HG02852 (cell line): ENCODE measurements around the gene NFKBIL1.
A peak's percentile ranks its signal among the peaks of the same experiment; 100 is the strongest.
"Not testable (repeated sequence)": the region's sequence is repeated elsewhere in the genome, so short reads cannot be mapped to it uniquely, and the experiment has no call there.

ENCODE experiments used
- ATAC-seq: cut with Tn5 transposase; IDR thresholded peaks from one replicate; pipeline ENCODE4 v1.9.1; 2021; ENCODE audit warnings: mild to moderate bottlenecking, moderate library complexity; ENCODE audit not compliant: unreplicated experiment

NFKBIL1 gene, protein sequence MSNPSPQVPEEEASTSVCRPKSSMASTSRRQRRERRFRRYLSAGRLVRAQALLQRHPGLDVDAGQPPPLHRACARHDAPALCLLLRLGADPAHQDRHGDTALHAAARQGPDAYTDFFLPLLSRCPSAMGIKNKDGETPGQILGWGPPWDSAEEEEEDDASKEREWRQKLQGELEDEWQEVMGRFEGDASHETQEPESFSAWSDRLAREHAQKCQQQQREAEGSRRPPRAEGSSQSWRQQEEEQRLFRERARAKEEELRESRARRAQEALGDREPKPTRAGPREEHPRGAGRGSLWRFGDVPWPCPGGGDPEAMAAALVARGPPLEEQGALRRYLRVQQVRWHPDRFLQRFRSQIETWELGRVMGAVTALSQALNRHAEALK

DNA sequence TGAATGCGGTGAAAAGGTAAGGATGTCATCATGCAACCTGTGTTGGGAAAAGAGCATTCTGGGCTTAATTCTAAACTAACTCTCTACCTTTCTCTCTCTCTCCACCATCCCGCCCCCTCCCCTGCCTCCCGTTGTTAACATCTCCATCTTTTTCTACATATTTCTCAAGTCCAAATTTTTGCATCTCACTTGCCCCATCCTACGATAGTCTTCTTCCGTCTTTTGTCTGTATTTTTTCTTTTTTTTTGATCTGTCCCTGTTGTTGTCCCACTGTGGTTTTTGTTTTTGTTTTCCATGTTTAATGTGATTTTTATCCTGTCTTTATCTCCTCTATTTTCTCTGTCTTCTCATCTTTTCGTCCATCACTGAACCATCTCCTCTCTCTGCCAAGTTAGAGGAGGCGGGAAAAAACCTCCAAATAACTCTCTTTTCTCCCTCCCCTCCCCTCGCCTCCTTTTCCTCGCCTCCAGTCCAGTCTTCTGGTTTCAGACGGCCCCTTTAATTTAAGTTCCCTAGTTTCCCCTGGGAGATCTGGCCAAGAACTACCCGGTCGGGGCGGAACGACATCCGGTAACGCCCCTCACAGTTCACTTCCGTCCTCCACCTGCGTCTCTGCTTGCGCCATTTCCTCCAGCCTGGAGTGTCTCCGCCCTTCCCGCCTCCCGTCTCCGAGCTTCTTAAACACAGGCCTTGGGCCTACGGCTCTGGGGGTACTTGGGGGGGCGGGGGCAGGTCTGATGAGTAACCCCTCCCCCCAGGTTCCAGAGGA is at the start of gene NFKBIL1:
NFKBIL1 (plus strand) TSS at position 651 of the 769 bp plus-strand sequence; CDS start at position 738, 87 bp downstream.
- ATAC-seq: peak; percentile 74

- no peak for ATAC-seq
Observed at GRCh38 chr6:31498748-31499147, 48.7 kb upstream of the NFKBIL1 start.

- not testable (repeated sequence) for ATAC-seq
Observed at GRCh38 chr6:31499648-31500047, 47.8 kb upstream of the NFKBIL1 start.

DNA sequence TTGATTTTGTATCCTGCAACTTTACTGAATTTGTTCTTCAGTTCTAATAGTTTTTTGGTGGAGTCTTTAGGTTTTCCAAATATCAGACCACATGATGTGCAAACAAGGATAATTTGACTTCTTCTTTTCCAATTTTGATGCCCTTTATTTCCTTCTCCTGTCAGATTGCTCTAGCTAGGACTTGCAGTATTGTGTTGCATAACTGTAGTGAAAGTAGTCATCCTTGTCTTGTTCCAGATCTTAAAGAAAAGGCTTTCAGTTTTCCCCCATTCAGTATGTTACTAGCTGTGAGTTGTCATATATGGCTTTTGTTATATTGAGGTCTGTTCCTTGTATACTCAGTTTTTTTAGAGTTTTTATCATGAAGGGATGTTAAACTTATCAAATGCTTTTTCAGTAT is 44.8 kb upstream of the NFKBIL1 start:
- no peak for ATAC-seq

DNA sequence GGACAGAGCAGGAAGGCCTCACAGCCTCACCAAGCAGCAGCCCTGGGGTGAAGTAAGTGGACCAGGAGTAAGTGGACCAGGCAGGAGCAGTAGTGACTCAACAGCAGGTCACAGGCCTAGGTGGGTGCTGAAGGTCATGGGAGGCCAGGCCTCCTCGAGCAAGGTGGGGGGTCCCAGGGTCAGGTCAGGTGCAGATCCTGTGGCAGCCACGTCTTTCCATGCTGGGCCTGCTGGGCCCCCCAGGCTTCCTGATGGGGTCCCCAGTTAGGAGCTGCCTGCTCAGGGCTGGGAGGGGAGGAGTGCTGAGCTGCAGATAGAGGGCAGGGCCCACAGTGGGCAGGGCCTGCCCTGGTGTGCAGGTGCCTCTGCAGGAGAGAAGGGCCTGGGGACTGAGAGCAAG is 38.4 kb upstream of the NFKBIL1 start:
- ATAC-seq: not testable (repeated sequence)

GRCh38 chr6:31510007-31510406 is 37.4 kb upstream of the NFKBIL1 start:
- no peak for ATAC-seq

DNA sequence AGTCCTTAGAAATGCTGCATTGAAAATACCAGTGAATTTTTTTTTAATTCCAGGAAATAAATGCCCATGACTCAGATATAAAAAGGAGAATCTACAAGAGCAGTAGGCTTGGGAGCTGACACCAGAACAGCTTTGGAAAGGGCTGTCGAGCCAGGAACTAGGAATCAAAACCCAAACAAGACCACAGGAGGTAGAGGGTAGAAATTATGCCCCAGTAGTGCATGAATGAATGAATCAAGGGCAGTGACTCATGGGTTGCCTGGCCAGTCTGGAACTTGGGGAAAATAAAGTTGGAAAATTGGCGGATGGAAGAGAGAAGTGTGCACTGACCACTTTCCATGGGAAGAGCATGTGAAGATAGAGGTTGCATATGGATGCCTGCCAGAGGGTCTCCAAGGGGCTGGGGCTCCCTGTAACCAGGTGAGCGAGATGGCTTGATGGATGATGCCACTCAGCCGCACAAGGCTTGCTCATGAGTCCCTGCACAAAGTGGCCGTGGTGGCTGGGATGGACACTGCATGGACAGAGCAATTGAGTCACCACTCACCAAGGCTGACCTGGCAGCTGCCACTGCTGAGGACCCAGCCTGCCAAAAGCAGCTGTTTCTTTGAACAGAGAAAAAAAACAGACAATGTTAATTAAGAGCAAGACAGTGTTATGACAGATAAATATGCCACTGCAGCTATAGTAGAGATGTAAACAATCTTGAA is 33.8 kb upstream of the NFKBIL1 start:
- no peak for ATAC-seq

DNA sequence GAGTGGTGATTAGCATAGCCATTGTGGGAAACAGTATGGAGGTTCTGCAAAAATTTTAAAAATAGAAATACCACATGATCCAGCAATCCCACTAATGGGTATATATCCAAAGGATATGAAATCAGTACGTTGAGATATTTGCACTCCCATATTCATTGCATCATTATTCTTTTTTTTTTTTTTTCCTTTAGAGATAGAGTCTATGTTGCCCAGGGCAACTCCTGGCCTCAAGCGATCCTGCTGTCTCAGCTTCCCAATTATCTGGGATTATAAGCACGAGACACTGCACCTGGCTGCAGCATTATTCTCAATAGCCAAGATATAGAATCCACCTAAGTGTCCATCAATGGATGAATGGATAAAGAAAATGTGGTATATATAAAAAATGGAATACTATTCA is 25.6 kb upstream of the NFKBIL1 start:
- no peak for ATAC-seq

- ATAC-seq: no peak
Observed at GRCh38 chr6:31525553-31525931, 21.9 kb upstream of the NFKBIL1 start.

DNA sequence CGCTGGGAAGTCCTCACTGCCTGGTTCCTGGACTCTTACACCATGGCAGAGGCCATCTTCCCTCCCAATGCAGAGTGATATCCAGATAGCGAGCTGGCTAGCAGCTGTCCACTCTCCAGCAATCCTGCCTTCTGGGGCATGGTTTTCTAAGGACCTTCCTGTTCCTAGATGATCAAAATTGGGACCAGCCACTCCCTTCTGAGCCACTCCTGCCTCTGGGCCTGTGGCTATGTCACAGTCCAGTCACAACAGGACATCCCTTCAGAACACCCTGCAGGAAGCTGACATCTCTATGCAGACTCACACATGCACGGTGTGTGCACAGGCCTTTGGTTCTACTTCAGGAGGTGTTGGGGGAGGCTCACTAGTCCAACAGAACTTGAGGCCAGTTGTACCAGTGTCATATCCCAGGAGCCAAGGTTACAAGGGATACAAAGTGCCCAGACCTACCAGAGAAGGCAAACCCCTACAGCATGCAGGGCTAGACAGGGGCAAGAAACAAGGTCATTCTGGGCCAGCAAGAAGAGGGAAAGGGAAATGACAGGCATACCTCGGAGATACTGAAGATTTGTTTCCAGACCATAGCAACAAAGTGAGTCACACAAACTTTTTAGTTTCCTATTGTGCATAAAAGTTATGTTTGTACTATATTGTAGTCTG is 21.3 kb upstream of the NFKBIL1 start:
- ATAC-seq: no peak

DNA sequence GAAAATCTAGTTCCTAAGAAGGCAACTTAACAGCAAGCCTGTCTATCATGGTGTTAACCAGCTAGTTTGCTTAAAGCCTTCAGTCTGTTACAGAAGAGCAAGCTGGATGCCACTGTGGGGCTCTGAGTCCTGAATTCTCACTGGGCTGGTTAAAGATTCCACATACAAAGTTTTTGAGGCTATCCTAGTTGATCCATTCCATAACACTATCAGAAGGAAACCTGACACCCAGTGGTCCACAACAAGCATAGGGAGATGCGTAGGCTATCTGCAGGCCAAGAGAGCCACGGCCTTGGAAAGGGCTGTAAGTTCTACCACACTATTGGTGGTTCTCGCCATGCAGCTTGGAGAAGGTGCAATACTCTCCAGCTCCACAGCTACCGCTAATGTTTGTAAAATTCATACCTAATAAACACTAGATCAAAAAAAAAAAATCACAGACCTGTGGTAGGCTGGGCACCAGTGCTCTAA is 19.1 kb upstream of the NFKBIL1 start:
- no peak for ATAC-seq

- no peak for ATAC-seq
Observed at GRCh38 chr6:31528821-31529328, 18.5 kb upstream of the NFKBIL1 start, which contains the start of gene MCCD1. Gene MCCD1, plus strand, starts transcription at chr6:31528962. Its CDS starts 53 bp downstream, at chr6:31529015.

- ATAC-seq: no peak
Observed at GRCh38 chr6:31529329-31530150, 17.9 kb upstream of the NFKBIL1 start.

- no peak for ATAC-seq
Observed at GRCh38 chr6:31530659-31531058, 16.7 kb upstream of the NFKBIL1 start.

DNA sequence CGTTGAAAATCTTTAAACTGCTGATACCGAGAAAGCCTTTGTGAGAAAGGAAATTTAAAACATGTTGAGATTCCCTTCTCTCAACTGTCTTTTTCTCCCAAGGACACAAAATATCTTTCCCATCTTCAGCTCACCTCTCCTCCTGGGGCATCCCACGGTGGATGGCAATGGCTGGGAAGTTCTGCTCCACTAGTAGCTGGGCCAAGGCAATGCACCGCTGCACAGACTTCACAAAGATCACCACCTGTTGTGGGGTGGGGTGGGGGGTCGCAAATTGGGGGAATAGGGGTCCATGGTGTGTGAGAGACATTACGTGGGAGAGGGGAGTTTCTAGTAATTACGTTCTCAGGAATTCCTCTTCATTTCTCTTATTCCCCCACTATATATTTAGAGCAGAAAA is 16.2 kb upstream of the NFKBIL1 start:
- no peak for ATAC-seq

DNA sequence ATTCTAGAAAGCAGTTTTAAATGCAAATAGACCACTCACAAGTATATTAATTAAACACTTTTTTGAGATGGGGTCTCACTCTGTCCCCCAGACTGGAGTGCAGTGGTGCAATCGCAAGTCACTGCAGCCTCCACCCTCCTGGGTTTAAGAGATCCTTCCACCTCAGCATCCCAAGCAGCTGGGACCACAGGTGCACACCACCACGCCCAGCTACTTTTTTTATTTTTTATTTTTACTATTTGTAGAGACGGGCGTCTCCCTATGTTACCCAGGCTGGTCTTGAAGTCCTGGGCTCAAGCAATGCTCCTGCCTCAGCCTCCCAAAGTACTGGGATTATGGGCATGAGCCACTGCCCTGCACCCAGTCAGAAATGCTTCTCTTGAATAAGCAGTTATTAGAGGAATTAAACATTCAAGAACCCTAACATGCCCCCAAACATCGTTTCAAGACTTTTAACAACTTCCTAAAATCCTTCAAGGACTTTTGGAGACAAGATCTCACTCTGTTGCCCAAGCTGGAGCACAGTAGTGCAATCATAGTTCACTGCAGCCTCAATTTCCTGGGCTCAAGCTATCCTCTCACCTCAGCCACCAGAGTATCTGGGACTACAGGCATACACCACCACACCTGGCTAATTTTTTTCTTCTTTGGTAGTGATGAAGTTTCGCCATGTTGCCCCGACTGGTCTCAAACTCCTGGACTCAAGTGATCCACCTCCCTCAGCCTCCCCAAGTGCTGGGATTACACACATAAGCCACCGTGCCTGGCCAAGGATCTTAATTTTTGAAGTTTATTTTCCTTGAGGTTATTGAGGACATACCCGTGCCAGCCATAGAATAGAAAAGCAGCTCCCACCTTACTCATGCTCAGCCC is 15.4 kb upstream of the NFKBIL1 start:
- ATAC-seq: no peak

DNA sequence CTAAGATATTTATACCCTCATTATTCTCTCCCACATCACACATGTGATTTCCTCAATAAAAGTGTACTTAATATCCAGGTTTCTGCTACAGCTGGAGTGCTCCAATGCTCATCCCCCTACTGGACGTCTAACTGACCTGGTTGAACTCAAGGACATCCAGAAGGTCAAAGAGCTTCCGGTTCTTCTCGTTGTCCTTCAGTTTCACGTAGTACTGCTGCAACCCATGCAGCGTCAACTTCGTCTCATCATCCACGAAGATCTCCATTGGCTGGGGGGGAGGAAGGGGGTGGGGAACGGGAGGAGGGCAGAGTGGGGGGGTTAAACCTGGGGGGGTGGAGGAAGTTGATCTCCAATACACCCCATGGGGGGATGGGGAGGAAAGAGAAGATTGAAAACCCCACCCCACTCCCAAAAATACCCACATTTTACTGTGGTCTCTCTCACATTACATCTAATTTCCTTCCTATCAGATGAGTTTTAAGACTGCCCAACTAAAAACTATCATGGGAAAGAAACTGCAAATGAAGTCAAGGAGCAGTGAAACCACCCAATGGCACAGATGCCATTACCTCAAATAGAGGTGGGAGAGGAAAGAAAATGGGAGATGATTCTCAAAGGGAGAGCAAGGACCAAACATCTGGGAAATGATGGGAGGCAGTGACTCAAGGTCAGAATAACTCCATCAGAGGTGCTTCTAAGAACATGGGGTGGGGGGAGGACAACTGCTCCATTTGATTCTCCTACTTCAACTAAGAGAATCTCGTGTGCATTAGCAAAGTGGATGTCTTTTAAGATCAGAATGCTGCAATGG is 14.6 kb upstream of the NFKBIL1 start:
- no peak for ATAC-seq

DNA sequence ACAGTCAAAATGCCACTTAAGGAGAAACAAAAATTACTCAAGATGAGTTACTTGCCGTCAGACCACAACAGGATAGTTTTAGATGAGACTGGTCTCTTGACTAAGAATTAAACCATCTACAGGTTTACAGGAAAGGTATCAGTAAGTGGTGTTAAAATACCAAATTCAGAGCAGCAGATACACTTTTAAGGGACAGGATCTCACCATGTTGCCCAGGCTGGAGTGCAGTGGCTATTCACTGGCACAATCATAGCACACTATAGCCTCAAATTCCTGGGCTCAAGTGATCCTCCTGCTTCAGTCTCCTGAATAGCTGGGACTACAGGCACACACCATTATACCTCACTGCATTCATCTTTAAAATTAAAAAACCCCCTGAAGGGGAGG is 14.0 kb upstream of the NFKBIL1 start:
- ATAC-seq: no peak
